KG1 (cell line): ENCODE results near the gene DGKA.

Experiments used
- DNase-seq: peaks from one replicate; lab custom pipeline; 2025; lab: John Stamatoyannopoulos, UW

DGKA gene

GRCh38 chr12:55931780-55932550, 1.0 kb downstream of the DGKA start:
- no peak for DNase-seq

- no peak for DNase-seq
Observed at GRCh38 chr12:55932551-55932910, 1.6 kb downstream of the DGKA start.

- DNase-seq: no peak
Observed at GRCh38 chr12:55933169-55933798, 2.3 kb downstream of the DGKA start.

GRCh38 chr12:55933799-55934742, 3.1 kb downstream of the DGKA start:
- no peak for DNase-seq

- no peak for DNase-seq
Observed at GRCh38 chr12:55934773-55935172, 3.8 kb downstream of the DGKA start.

GRCh38 chr12:55935738-55936151, 4.8 kb downstream of the DGKA start:
- DNase-seq: no peak

GRCh38 chr12:55937981-55938380, 7.0 kb downstream of the DGKA start:
- DNase-seq: no peak

GRCh38 chr12:55938826-55939501, 8.0 kb downstream of the DGKA start:
- no peak for DNase-seq

- peak; percentile 28 for DNase-seq
Observed at GRCh38 chr12:55940065-55940732, 9.2 kb downstream of the DGKA start.

GRCh38 chr12:55942055-55942454, 11.1 kb downstream of the DGKA start:
- DNase-seq: no peak

- DNase-seq: no peak
Observed at GRCh38 chr12:55942577-55943136, 11.7 kb downstream of the DGKA start.

GRCh38 chr12:55946553-55946952, 15.6 kb downstream of the DGKA start:
- no peak for DNase-seq

GRCh38 chr12:55955344-55955743, 24.4 kb downstream of the DGKA start:
- DNase-seq: no peak

- DNase-seq: no peak
Observed at GRCh38 chr12:55955800-55956508, 25.0 kb downstream of the DGKA start.

GRCh38 chr12:55957106-55957859, 26.3 kb downstream of the DGKA start:
- no peak for DNase-seq

GRCh38 chr12:55963760-55964159, 32.8 kb downstream of the DGKA start:
- no peak for DNase-seq

GRCh38 chr12:55965240-55965639, 34.3 kb downstream of the DGKA start:
- no peak for DNase-seq

GRCh38 chr12:55965941-55966407, 35.0 kb downstream of the DGKA start, which contains the start of gene PMEL:
Gene PMEL, minus strand, starts transcription at chr12:55966042. Its CDS starts 31 bp downstream, at chr12:55966011.
- DNase-seq: no peak
